ENCODE data around the gene RNF220. TPM values are rescaled to one million over a fixed set of nuclear protein-coding genes. Genes with fewer than 3 reads are reported as not detected.

Gene RNF220
- total and polyA plus RNA-seq, 2 donors from 2014 or later = 66.9 to 69.0 TPM

GRCh38 chr1:44389437-44389836 is 15.6 kb upstream of the RNF220 start:
- no peaks in the 10 kb centered on the region for H3K9me3 ChIP-seq (ENCODE audit: control insufficient read depth in 2 of 3, insufficient read depth in 1 of 3, low read length in 3 of 3)
- no peaks in the 10 kb centered on the region for H3K4me1 ChIP-seq (ENCODE audit: control insufficient read depth in 2 of 3, insufficient read depth in 2 of 3, low read depth in 1 of 3, low read length in 3 of 3)
- TF ChIP-seq CTCF (IDR thresholded peaks at IDR 0.05; ENCODE audit: borderline replicate concordance, extremely low read depth, insufficient read depth) = no peak
- H3K9ac ChIP-seq (ENCODE audit: low read length in 3 of 3) = no peak overlapping the region
- H3K4me3 ChIP-seq (ENCODE audit: low read length in 3 of 3) = no peak overlapping the region
- FAIRE-seq (no peak), DNase-seq (no peak)
- H3K27me3 ChIP-seq (ENCODE audit: control insufficient read depth, insufficient read depth, low read length) = peaks cover 5% of the 10 kb centered on the region
- H3K36me3 ChIP-seq (ENCODE audit: control insufficient read depth in 2 of 3, insufficient read depth in 3 of 3, low read length in 3 of 3) = no peaks in the 10 kb centered on the region
- intact Hi-C loops (cut with DNase I) = loop anchor here (10.0 kb wide), 1 partner anchor 205 kb away; no protein-coding TSS in a partner anchor
- no peak overlapping the region for H3K27ac ChIP-seq (ENCODE audit: low read depth in 2 of 2, low read length in 2 of 2)

GRCh38 chr1:44390277-44390676 is 14.8 kb upstream of the RNF220 start:
- intact Hi-C loops (cut with DNase I) = no loop called here
- no peak for TF ChIP-seq CTCF (IDR thresholded peaks at IDR 0.05; ENCODE audit: borderline replicate concordance, extremely low read depth, insufficient read depth)
- Histone ChIP-seq H3K9ac (ENCODE audit: low read length in 3 of 3) (no peak overlapping the region), H3K27ac (ENCODE audit: low read depth in 2 of 2, low read length in 2 of 2) (no peak overlapping the region), H3K4me1 (ENCODE audit: control insufficient read depth in 2 of 3, insufficient read depth in 2 of 3, low read depth in 1 of 3, low read length in 3 of 3) (no peaks in the 10 kb centered on the region), H3K36me3 (ENCODE audit: control insufficient read depth in 2 of 3, insufficient read depth in 3 of 3, low read length in 3 of 3) (no peaks in the 10 kb centered on the region), H3K9me3 (ENCODE audit: control insufficient read depth in 2 of 3, insufficient read depth in 1 of 3, low read length in 3 of 3) (no peaks in the 10 kb centered on the region), H3K4me3 (ENCODE audit: low read length in 3 of 3) (no peak overlapping the region), H3K27me3 (ENCODE audit: control insufficient read depth, insufficient read depth, low read length) (peaks cover 6% of the 10 kb centered on the region)
- no peak for FAIRE-seq
- DNase-seq = no peak

- Histone ChIP-seq H3K4me1 (ENCODE audit: control insufficient read depth in 2 of 3, insufficient read depth in 2 of 3, low read depth in 1 of 3, low read length in 3 of 3) (peaks cover 0 to 11% (median 0%) of the 10 kb centered on the region in 3 donors), H3K36me3 (ENCODE audit: control insufficient read depth in 2 of 3, insufficient read depth in 3 of 3, low read length in 3 of 3) (no peaks in the 10 kb centered on the region), H3K4me3 (ENCODE audit: low read length in 3 of 3) (no peak overlapping the region), H3K9me3 (ENCODE audit: control insufficient read depth in 2 of 3, insufficient read depth in 1 of 3, low read length in 3 of 3) (no peaks in the 10 kb centered on the region), H3K9ac (ENCODE audit: low read length in 3 of 3) (no peak overlapping the region), H3K27me3 (ENCODE audit: control insufficient read depth, insufficient read depth, low read length) (peaks cover 40% of the 10 kb centered on the region), H3K27ac (ENCODE audit: low read depth in 2 of 2, low read length in 2 of 2) (no peak overlapping the region)
- intact Hi-C loops (cut with DNase I) = no loop called here
- no peak for TF ChIP-seq CTCF (IDR thresholded peaks at IDR 0.05; ENCODE audit: borderline replicate concordance, extremely low read depth, insufficient read depth)
- DNase-seq (no peak), FAIRE-seq (no peak)
Measured at GRCh38 chr1:44401256-44402228, 3.5 kb upstream of the RNF220 start.

All from kidney (tissue), 14 donors.